HCT116 (cell line): ENCODE results near the gene NDUFS7.

Experiments used
- CTCF ChIP-seq, 3 experiments: fragments of 200-600 bp in 1 of 3; sonication (generic) in 1 of 3; IDR thresholded peaks in 2 of 3; conservative IDR thresholded peaks in 1 of 3; 2 replicates each; pipeline ENCODE4 v1.5.1; 2012 to 2017; ENCODE audit warnings: low read depth in 2 of 3, low read length in 2 of 3, antibody characterized with exemption in 1 of 3, borderline replicate concordance in 1 of 3, control low read depth in 1 of 3, mild to moderate bottlenecking in 1 of 3, mixed read lengths in 1 of 3, mixed run types in 1 of 3, moderate library complexity in 1 of 3; ENCODE audit not compliant: insufficient read depth in 1 of 3
- EZH2 ChIP-seq: fragments of 200-600 bp; sonication (generic); IDR thresholded peaks from 2 replicates; pipeline ENCODE4 v1.6.1; 2017; ENCODE audit warnings: antibody characterized with exemption, mixed run types
- POLR2A ChIP-seq: IDR thresholded peaks from 2 replicates; pipeline ENCODE4 v1.7.0; 2011; ENCODE audit warnings: borderline replicate concordance; ENCODE audit not compliant: insufficient read depth, insufficient read length; ENCODE audit errors: extremely low read depth
- RAD21 ChIP-seq: IDR thresholded peaks from 2 replicates; pipeline ENCODE4 v1.6.1; 2012; ENCODE audit warnings: low read depth, mild to moderate bottlenecking
- TCF7L2 ChIP-seq: IDR thresholded peaks from 2 replicates; pipeline ENCODE4 v1.7.0; 2011; ENCODE audit warnings: borderline replicate concordance, inconsistent platforms; ENCODE audit not compliant: insufficient read depth, insufficient read length; ENCODE audit errors: extremely low read depth
- ZBTB33 ChIP-seq: IDR thresholded peaks from 2 replicates; pipeline ENCODE4 v1.6.1; 2011; ENCODE audit warnings: mild to moderate bottlenecking, low read length, moderate library complexity; ENCODE audit not compliant: insufficient replicate concordance; ENCODE audit errors: extremely low read depth
- ZFX ChIP-seq: fragments of 450-650 bp; IDR thresholded peaks from 2 replicates; pipeline ENCODE4 v1.6.1; 2017

DNA sequence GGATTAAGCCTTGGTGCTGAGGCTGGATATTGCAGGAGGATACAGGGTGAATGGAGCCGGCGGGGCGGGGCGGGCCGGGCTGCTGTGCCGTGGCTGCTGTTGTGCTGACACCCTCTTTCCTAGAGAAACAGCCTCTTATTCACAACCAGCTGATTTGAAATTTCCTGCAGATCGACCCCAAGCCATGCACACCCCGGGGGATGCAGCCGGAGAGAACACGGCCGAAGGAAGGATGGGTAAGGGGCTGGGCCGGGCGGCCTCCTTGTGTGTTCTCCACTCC is 34.7 kb downstream of the NDUFS7 start:
- TF ChIP-seq RAD21 (no peak), CTCF (IDR thresholded peaks at IDR 0.05 in 2 of 3, conservative IDR thresholded peaks at IDR 0.05 in 1 of 3; ENCODE audit: borderline replicate concordance in 1 of 3, insufficient read depth in 1 of 3, low read depth in 2 of 3, low read length in 2 of 3) (no peak), EZH2 (no peak), ZFX (no peak), ZBTB33 (no peak), POLR2A (no peak), TCF7L2 (no peak)
